NCI-H2227 (cell line): Measurements from ENCODE around the gene CCL24.
"Not testable (repeated sequence)": the region's sequence is repeated elsewhere in the genome, so short reads cannot be mapped to it uniquely, and the experiment has no call there.

Experiments used
- DNase-seq: peaks from one replicate; lab custom pipeline; 2025; ENCODE audit not compliant: unreplicated experiment; lab: John Stamatoyannopoulos, UW

The CCL24 gene, protein sequence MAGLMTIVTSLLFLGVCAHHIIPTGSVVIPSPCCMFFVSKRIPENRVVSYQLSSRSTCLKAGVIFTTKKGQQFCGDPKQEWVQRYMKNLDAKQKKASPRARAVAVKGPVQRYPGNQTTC

GRCh38 chr7:75813781-75814236, at the start of gene CCL24:
Gene CCL24 (minus strand): TSS chr7:75813806. CDS start chr7:75813715, 91 bp downstream.
- no peak for DNase-seq

GRCh38 chr7:75861636-75862035, 48.0 kb upstream of the CCL24 start:
- DNase-seq, result no peak

DNA sequence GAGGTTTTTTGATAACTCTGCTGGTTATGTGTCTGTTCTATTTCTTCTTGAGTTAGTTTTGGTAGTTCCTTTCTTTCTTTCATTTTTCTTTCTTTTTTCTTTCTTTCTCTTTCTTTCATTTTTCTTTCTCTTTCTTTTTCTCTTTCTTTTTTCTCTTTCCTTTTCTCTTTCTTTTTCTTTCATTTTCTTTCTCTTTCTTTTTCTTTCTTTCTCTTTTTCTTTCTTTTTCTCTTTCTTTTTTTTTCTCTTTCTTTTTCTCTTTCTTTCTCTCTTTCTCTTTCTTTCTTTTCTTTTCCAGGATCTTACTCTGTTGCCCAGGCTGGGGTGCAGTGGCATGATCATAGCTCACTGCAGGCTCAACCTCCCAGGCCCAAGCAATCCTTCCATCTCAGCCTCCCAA, 44.8 kb upstream of the CCL24 start:
- DNase-seq, result no peak

DNA sequence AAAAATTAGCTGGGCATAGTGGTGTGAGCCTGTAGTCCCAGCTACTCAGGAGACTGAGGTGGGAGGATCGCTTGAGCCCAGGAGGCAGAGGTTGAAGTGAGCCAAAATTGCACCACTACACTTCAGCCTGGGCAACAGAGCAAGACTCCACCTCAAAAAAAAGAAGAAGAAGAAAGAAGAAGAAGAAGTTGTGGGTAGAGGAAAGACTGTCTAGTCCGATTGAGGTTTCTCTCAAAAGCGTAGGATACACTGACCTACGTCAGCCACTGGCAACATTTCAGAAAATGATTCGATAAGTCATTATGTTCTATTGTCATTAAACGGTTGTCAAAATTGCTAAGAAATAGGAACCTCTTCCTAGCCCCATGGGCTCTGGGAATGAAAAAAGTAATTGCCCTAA, 42.9 kb upstream of the CCL24 start:
- no peak for DNase-seq

- not testable (repeated sequence) for DNase-seq
Measured at GRCh38 chr7:75854813-75855345, 41.3 kb upstream of the CCL24 start.

DNA sequence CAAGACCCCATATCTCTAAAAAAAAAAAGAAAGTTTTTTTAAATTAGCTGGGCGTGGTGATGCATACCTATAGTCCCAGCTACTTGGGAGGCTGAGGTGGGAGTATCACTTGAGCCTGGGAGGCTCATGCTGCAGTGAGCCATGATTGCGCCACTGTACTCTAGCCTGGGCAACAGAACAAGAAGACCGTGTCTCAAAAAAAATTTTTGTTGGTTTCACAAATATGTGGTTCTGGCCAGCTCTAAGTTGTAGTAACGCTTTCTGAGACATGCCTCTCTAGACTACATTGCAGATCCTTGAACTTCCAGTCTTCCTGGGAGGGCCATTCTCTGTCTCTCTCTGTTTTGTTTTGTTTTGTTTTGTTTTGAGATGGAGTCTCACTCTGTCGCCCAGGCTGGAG, 40.6 kb upstream of the CCL24 start:
- no peak for DNase-seq

DNA sequence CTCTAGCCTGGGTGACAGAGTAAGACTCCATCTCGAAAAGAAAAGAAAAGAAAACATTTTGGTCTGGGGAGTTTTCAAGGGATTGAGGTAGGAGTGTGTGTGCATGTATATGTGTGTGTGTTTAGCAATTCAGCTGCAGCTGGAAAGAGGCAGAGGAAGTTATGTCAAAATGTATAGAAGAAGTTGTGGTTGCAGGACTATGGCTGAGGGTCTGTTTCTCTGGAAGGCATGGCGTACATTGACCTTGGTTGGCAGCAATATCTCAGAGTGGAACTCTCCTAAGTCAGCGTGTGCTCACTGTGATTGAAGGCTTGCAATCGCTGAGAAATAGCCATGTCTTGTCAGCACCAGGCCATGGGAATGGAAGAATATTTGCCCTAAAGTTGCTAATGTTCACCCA, 36.6 kb upstream of the CCL24 start:
- DNase-seq, result no peak

DNA sequence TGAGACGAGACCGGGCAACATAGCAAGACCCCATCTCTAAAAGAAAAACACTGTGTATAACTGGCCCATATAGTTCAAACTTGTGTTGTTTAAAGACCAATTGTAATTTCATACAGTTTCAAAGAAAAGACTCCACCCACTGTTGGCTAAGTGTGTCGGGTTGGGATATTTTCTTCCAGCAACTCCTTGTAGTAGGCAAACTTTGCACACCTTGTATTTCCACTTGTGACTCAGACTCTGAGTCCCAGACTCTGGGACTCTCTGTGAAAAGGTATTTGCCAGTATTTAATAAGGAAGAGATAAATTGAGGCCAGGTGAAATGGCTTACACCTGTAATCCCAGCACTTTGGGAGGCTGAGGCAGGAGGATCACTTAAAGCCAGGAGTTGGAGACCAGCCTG, 36.0 kb upstream of the CCL24 start:
- no peak for DNase-seq

DNA sequence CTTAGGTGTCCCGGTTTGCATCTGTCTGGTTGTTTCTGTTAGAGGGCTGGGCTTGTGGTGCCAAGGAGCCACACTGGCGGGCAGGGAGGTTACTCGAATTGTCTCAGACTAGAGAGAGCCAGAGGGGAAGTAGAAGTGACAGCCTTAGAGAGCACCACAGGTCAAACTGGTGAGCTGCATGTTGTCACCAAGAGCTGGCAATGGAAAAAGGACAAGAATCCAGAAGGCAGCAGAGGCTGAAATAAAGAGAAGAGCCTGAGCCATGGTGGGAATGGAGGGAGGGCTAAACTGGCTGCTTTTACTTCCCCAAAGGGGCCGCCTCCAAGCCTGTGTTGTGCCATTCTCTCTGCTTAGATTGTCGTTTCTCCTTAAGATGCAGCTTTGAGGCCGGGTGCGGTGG, 34.1 kb upstream of the CCL24 start:
- DNase-seq, result no peak

- not testable (repeated sequence) for DNase-seq
Measured at GRCh38 chr7:75845132-75845531, 31.5 kb upstream of the CCL24 start.

DNA sequence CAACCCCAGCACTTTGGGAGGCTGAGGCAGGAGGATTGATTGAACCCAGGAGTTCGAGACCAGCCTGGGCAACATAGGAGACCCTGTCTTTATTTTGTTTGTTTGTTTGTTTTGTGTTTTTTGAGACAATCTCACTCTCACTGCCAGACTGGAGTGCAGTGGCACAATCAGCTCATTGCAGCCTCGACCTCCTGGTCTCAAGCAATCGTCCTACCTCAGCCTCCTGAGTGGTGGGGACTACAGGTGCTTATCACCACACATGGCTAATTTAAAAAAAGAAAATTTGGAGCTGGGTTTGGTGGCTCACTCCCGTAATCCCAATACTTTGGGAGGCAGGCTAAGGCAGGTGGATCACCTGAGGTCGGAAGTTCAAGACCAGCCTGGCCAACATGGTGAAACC, 30.6 kb upstream of the CCL24 start:
- DNase-seq, result no peak

DNA sequence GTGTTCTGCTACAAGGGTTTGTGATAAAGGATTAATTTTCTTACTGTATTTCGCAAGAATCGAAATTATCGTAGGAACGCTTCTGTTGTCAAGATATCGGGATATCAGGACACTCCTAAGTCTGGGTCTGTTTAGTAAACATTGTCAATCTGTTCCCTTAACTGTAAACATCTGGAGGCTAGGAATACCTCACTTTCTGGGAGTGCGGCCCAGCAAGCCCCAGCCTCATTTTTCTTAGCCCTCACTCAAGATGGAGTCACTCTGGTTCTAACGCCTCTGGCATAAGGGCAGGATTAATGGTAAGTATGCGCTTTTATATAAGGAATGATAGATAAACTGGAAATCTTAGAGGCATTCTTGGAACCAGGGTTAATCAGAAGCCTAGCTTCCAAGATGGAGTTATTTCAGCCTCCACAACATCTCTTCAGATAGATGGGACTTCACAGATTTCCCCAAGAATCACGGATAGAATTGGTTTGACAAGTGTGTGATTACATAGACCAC, 30.1 kb upstream of the CCL24 start:
- DNase-seq, result no peak

GRCh38 chr7:75842836-75843446, 29.3 kb upstream of the CCL24 start:
- DNase-seq, result no peak

DNA sequence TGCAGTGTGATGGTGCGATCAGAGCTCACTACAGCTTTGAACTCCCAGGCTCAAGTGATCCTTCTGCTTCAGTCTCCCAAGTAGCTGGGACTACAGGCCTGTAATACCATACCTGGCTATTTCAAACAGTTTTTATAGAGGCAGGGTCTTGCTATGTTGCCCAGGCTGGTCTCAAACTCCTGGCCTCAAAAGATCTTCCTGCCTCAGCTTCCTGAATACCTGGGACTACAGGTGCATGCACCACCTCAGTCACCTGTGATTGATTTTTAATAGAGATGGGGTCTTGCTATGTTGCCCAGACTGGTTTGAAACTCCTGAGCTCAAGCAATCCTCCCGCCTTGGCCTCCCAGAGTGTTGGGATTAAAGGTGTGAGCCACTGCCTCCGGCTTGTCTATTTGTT, 26.4 kb upstream of the CCL24 start:
- DNase-seq, result no peak

GRCh38 chr7:75838281-75838930, 24.8 kb upstream of the CCL24 start:
- DNase-seq, result not testable (repeated sequence)

DNA sequence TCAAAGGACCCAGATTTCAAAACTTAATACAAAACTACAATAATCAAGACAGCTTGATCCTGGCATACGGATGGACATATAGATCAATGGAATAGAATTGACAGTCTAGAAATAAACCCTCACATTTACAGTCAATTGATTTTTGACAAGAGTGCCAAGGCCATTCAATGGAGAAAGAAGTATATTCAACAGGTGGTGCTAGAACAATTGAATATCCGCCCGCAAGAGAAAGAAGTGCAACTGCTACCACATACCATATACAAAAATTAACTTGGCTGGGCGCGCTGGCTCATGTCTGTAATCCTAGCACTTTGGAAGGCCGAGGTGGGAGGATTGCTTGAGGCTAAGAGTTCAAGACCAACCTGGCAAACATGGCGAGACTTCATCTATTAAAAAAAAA, 23.2 kb upstream of the CCL24 start:
- DNase-seq, result no peak

DNA sequence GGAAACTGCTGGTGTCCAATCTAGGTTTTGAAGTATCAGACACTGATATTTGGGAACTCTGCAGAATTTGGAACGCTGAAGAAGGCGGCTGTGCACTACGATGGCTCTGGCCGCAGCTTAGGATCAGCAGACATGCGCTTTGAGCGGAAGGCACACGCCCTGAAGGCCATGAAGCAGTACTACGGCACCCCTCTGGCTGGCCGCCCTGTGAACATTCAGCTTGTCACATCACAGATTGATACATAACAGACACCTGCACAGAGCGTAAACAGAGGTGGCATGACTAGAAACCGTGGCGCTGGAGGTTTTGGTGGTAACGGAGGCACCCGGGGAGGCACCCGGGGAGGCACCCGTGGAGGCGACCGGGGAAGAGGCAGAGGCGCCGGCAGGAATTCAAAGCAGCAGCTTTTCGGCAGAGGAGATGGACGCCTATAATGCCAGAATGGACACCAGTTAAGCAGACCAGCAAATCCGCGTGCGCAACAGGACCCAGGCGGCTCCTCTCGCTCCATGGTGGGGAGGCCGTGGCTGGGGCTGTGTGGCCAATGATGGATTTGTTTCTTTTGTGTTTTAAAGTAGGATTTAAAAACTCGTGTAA, 22.2 kb upstream of the CCL24 start:
- DNase-seq, result no peak

DNA sequence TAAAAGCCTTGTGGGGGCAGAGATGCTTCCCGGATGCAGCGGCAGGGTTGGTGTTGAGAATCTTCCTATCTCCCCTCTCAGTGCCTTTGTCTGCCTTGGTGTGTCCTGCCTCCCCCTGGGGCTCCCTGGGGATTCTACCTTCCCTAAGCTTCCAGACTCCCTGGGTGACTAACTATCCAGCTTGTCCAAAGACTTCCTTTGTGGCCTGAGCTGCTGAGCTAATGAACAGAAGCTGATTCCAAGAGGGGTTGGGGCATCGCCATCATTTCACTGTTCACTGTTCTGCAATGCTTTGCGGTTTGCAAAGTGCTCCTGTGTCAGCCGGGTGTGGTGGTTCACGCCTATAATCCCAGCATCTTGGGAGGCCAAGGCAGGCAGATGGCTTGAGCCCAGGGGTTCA, 20.1 kb upstream of the CCL24 start:
- not testable (repeated sequence) for DNase-seq

GRCh38 chr7:75830978-75831377, 17.4 kb upstream of the CCL24 start:
- DNase-seq, result no peak

GRCh38 chr7:75829656-75830055, 16.1 kb upstream of the CCL24 start:
- not testable (repeated sequence) for DNase-seq

DNA sequence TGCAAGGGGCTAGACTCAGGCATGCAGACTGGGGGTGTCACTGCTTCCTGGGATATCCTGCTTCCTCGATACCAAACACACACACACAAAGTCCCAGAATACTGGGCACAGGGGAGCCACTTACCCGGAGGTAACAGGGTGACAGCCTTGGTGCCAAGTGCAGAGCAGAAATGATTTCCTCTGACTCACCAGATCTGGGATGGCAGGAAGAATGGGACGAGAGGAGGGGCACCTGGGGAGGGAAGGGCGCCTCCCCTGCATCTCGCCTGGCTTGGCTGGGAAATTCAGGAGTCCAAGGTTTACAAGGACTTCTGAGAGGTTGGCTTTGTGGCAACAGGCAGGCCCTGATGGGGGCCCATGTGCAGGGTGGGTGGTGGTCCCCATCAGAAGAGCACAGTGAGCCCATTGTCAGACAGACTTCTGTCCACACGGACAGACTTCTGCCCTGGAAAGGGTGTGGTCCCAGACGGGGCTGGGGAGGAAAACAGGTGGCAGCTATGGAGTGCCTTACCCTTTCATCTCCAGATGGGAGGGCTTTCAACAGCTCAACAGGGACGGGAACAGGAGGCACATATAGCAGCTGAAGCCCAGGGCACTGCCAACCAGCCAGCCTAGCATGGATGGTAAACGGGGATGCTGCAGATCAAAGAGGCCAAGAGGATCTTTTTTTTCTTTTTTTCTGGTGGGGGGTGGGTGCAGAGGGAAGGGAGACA, 9.7 kb upstream of the CCL24 start:
- no peak for DNase-seq
